ENCODE data around the gene GOLIM4.

DNA sequence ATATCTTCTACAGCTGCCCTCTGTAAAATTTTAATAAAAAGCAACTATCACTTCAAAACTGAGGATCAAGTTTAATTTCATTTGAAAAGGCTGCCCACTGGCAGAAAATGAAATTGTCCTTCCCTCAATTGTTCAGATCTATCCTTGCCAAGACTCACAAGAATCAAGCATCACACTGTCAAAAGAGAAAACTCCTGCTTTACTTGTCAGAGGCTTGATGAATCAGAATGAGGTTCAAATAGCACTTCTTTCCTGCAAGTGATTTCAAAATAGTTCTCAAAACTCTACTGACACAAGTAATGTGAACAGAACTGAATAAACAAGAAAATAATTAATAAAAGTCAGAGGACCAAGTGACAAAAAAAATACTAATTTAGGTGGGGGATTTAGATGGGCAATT is 70.6 kb downstream of the GOLIM4 start:
- TF ChIP-seq, protein P1, sequence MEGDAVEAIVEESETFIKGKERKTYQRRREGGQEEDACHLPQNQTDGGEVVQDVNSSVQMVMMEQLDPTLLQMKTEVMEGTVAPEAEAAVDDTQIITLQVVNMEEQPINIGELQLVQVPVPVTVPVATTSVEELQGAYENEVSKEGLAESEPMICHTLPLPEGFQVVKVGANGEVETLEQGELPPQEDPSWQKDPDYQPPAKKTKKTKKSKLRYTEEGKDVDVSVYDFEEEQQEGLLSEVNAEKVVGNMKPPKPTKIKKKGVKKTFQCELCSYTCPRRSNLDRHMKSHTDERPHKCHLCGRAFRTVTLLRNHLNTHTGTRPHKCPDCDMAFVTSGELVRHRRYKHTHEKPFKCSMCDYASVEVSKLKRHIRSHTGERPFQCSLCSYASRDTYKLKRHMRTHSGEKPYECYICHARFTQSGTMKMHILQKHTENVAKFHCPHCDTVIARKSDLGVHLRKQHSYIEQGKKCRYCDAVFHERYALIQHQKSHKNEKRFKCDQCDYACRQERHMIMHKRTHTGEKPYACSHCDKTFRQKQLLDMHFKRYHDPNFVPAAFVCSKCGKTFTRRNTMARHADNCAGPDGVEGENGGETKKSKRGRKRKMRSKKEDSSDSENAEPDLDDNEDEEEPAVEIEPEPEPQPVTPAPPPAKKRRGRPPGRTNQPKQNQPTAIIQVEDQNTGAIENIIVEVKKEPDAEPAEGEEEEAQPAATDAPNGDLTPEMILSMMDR (IDR thresholded peaks at IDR 0.05): no peak
- no peak for TF ChIP-seq POLR2A (IDR thresholded peaks at IDR 0.05)

Measured in testis (tissue), 2 donors.